Lower leg skin (tissue), 3 donors: ENCODE data around the gene TYW1.

Experiments used
- CTCF ChIP-seq, 3 donors: fragments of 450-650 bp; IDR thresholded peaks; one replicate each; pipeline ENCODE4 v1.5.1; 2016; ENCODE audit warnings: antibody characterized with exemption in 3 of 3, mild to moderate bottlenecking in 3 of 3, moderate library complexity in 2 of 3
- POLR2A ChIP-seq, 2 donors: fragments of 450-650 bp; IDR thresholded peaks; one replicate each; pipeline ENCODE4 v1.6.1; 2016 to 2017; ENCODE audit warnings: antibody characterized with exemption in 2 of 2, mild to moderate bottlenecking in 1 of 2, moderate library complexity in 1 of 2

- no peak for TF ChIP-seq CTCF (IDR thresholded peaks at IDR 0.05)
- no peak for TF ChIP-seq POLR2A (IDR thresholded peaks at IDR 0.05)
Observed at GRCh38 chr7:66960192-66960591, 36.4 kb upstream of the TYW1 start.
